ENCODE measurements around the gene SLC16A10. TPM values are rescaled to one million over a fixed set of nuclear protein-coding genes. Genes with fewer than 3 reads are reported as not detected.

The SLC16A10 gene
- total and polyA plus RNA-seq, 2 of the 4 experiments (the other 2 are of a cell fraction) = not detected

DNA sequence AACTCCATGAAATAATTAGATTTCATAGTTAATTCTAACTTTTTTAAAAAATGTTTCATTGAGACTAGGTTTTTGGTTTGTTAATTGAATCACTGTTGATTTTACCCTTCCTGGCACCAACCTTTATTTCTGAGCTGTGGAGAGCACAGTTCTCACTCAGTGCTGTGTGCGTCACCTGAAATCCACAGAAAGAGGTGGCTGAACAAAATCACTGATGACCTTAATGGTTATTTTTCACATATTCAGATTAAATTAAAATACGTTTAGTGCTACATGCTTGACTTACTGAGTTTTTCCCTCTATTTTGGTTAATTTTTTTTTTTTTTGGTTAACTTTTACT lies 89.4 kb downstream of the SLC16A10 start:
- no TSS peak for BruUV-seq (replicated peaks)
- no CpG with 5 or more reads among the region's 2 CpGs for WGBS, 2 experiments (ENCODE audit: extremely low coverage in 2 of 2, insufficient read length in 1 of 2)
- DNase-seq = no peak
- H4K91ac ChIP-seq (ENCODE audit: insufficient read depth, low read depth, low read length) = no peak overlapping the region
- H3K79me1 ChIP-seq (ENCODE audit: low read depth in 1 of 2, low read length in 2 of 2) = no peaks in the 10 kb centered on the region
- CTCF ChIA-PET = no interaction called here
- no peak overlapping the region for H4K5ac ChIP-seq (ENCODE audit: low read depth, low read length)
- no peak overlapping the region for H3K27ac ChIP-seq (ENCODE audit: insufficient read depth, low read length)
- no peaks in the 10 kb centered on the region for H3K36me3 ChIP-seq (ENCODE audit: control insufficient read depth, insufficient read depth, low read length)
- H2AFZ ChIP-seq (replicated peaks; ENCODE audit: low read length, poor library complexity) = no peak overlapping the region
- no peak for ATAC-seq (ENCODE audit: low read depth)
- H2BK20ac ChIP-seq (ENCODE audit: low read depth, low read length) = no peak overlapping the region
- no peak overlapping the region for H3K9ac ChIP-seq (ENCODE audit: low read depth, low read length)
- H3K4me2 ChIP-seq (ENCODE audit: low read depth, low read length) = no peak overlapping the region
- intact Hi-C loops (cut with micrococcal nuclease) = no loop called here
- H2BK5ac ChIP-seq (ENCODE audit: low read depth, low read length, poor library complexity, severe bottlenecking) = no peak overlapping the region
- POLR2A ChIA-PET (ENCODE audit: unreplicated experiment) = no interaction called here
- no peak overlapping the region for H3K18ac ChIP-seq (ENCODE audit: low read depth, low read length)
- TF ChIP-seq MAFK (IDR thresholded peaks at IDR 0.05; ENCODE audit: low read depth, low read length) (no peak), CEBPB (IDR thresholded peaks at IDR 0.05; ENCODE audit: low read depth, low read length) (no peak)
- TF ChIP-seq, protein P1, sequence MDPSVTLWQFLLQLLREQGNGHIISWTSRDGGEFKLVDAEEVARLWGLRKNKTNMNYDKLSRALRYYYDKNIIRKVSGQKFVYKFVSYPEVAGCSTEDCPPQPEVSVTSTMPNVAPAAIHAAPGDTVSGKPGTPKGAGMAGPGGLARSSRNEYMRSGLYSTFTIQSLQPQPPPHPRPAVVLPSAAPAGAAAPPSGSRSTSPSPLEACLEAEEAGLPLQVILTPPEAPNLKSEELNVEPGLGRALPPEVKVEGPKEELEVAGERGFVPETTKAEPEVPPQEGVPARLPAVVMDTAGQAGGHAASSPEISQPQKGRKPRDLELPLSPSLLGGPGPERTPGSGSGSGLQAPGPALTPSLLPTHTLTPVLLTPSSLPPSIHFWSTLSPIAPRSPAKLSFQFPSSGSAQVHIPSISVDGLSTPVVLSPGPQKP (IDR thresholded peaks at IDR 0.05; ENCODE audit: borderline replicate concordance, low read depth, low read length) = no peak
- no peak overlapping the region for H3K14ac ChIP-seq (replicated peaks; ENCODE audit: low read depth, low read length)
- H3K4ac ChIP-seq (ENCODE audit: low read depth, low read length) = no peak overlapping the region
- H3K4me3 ChIP-seq (ENCODE audit: insufficient read depth, low read depth, low read length) = no peak overlapping the region
- dilution Hi-C loops (cut with HindIII; ENCODE audit: low sequenced_read_pairs, unreplicated experiment) = no loop called here
- peaks cover 12% of the 10 kb centered on the region for H3K27me3 ChIP-seq (ENCODE audit: control insufficient read depth, insufficient read depth, low read length)
- no peak overlapping the region for H2BK15ac ChIP-seq (ENCODE audit: low read depth, low read length)
- no peak overlapping the region for H2AK9ac ChIP-seq (replicated peaks; ENCODE audit: low read depth, low read length, poor library complexity)
- no peak overlapping the region for H4K8ac ChIP-seq (ENCODE audit: low read depth in 2 of 2, low read length in 2 of 2)
- in situ Hi-C loops (cut with MboI; ENCODE audit: low sequenced_read_pairs) = no loop called here
- no peaks in the 10 kb centered on the region for H4K20me1 ChIP-seq (ENCODE audit: insufficient read depth, low read length)
- no peaks in the 10 kb centered on the region for H3K9me1 ChIP-seq (ENCODE audit: insufficient read depth, low read length)
- H2AK5ac ChIP-seq (ENCODE audit: low read depth, low read length) = no peak overlapping the region
- H3K23ac ChIP-seq (ENCODE audit: low read depth, low read length) = no peak overlapping the region
- no peak overlapping the region for H3K56ac ChIP-seq (ENCODE audit: extremely low read depth, insufficient read depth, low read length)
- H2BK120ac ChIP-seq (ENCODE audit: low read depth, low read length) = no peak overlapping the region
- no peaks in the 10 kb centered on the region for H3K4me1 ChIP-seq (ENCODE audit: control insufficient read depth, insufficient read depth, low read length)
- H3K9me3 ChIP-seq (ENCODE audit: control insufficient read depth, insufficient read depth, low read length) = no peaks in the 10 kb centered on the region
